NAMALWA (cell line): ENCODE measurements around the gene RAD51B.
"Not testable (repeated sequence)": the region's sequence is repeated elsewhere in the genome, so short reads cannot be mapped to it uniquely, and the experiment has no call there.

Experiments used
- DNase-seq: peaks from one replicate; pipeline ENCODE4 v3.0.0-alpha.2; 2015; ENCODE audit warnings: low spot score

The RAD51B gene

GRCh38 chr14:68113343-68113930 lies 293.9 kb downstream of the RAD51B start:
- DNase-seq: no peak

DNA sequence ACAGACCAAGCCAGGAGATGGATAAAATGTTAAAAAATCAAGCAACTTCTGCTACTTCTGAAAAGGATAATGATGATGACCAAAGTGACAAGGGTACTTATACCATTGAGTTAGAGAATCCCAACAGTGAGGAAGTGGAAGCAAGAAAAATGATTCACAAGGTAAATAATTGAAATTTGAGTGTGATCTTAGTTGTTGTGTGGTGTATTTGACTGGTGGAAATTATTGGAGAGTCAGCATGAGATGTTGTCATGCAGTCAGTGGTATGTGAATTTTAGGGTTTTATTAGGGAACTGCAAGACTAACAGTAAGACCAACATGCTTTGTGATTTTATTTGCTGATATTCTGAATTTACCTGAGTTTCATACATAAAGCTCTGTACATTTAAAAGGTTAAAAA lies 296.4 kb downstream of the RAD51B start:
- DNase-seq: not testable (repeated sequence)

GRCh38 chr14:68122651-68123050 lies 303.1 kb downstream of the RAD51B start:
- DNase-seq: no peak

- no peak for DNase-seq
Observed at GRCh38 chr14:68124050-68124449, 304.5 kb downstream of the RAD51B start.

DNA sequence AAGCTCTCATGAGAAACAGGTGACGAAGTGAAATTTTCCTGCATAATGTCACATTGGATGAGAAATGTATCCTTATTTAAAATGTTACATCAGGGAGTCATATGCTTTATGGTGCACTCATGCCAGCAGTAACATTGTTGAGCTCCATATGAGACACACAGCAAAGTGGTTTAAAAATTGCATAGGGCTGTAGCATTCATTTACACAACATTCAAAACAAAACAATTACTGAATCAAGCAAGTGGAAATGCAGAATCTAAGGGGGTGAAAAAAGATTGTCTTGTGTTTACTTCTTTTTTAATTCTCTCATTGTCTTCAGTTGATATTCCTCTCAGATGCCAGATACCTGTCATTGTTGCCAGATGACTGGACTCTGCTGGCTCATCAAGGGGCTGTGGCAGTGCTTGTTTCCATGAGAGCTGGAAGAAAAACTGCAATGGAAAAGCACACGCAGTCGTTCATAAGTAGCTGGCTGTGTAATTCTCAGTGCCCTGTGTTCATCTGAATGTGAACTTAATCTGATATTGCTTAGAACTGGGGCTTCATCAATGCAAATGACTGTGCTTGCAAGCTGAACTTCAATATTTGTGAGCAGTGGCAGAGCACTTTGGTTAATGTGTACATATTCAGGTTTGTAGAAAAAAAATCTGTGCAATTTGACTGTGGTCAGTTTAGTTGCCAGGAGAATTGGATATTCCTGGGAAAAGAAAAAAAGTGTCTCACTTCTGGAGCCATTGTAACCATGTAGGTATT lies 305.6 kb downstream of the RAD51B start:
- no peak for DNase-seq

DNA sequence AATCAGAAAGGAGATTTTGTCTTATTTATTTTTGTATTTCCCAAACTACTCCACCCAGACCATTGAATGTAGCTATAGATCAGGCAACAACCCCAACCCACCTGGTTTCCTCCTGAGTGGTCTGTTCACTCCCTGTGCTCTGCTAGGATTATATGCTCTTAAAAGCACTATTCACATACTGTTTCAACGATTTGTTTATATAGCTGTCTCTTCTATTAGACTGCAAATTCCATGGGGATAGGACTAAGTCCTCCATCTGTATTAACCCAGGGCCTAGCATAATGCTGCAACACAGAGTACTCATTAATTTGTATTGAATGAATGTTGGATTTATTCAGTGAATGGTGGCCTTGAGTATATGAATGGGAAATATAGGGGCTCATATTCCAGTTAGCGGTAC lies 307.6 kb downstream of the RAD51B start:
- no peak for DNase-seq

DNA sequence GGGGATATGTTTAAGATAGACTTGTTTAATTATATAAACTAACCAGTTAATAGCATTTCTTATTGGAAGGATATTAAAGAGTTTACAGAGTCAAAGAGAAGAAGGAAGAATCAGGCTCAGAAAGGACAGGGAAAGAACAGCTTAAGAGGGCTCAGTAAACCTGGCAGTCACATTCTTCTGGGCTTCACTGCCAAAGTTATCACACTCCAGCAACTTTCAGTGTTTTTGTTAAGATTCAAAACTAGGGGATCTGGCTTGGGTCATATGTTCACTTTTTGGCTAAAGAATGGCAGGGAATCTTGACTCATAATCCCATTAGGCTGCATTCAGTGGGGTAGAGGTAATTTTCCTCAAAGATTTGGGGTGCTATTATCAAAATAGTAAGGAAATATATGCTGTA lies 312.3 kb downstream of the RAD51B start:
- DNase-seq: no peak

DNA sequence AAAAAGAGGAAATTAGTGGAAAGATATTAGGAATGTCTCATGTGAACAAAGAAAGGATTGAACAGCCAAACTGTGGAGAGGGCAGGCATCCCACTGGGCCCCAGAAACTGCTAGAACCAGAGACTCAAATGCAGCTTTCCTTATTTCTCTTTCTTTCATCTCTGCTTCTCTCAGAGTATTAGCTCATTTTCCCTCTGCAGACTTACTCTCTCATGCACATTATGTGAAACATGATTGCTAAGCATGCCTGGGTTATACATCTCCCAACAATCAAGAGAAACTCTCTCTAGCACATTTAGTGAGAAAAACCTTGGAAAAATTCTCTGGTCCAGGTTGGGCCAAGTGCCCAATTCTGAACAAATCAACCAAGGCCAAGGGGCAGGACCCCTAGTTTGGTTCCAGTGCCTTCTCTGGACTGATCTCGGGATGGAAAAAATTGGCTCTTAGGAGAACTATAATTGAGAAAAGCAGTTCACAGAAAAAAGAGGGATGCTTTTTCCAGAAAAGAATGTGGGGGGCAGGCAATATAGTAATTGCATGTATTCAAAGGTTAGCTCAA lies 313.1 kb downstream of the RAD51B start:
- DNase-seq: no peak

DNA sequence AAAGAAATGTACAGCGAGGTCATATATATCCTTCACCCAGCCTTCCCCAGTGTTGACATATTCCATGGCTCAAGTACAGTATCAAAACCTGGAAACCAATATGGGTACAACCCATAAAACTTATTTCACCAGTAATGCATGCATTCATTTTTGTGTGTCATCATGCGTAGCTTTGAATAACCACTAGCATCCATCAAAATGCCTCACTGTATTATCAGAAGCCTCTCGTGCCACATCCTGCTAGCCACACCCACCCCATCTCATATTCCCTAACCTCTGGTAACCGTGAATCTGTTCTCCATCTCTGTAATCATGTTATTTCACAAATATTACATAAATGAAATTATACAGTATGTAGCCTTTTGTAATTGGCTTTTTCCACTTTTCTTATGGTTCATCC lies 314.3 kb downstream of the RAD51B start:
- no peak for DNase-seq

- DNase-seq: no peak
Observed at GRCh38 chr14:68135028-68135427, 315.4 kb downstream of the RAD51B start.

GRCh38 chr14:68135566-68135965 lies 316.0 kb downstream of the RAD51B start:
- no peak for DNase-seq

DNA sequence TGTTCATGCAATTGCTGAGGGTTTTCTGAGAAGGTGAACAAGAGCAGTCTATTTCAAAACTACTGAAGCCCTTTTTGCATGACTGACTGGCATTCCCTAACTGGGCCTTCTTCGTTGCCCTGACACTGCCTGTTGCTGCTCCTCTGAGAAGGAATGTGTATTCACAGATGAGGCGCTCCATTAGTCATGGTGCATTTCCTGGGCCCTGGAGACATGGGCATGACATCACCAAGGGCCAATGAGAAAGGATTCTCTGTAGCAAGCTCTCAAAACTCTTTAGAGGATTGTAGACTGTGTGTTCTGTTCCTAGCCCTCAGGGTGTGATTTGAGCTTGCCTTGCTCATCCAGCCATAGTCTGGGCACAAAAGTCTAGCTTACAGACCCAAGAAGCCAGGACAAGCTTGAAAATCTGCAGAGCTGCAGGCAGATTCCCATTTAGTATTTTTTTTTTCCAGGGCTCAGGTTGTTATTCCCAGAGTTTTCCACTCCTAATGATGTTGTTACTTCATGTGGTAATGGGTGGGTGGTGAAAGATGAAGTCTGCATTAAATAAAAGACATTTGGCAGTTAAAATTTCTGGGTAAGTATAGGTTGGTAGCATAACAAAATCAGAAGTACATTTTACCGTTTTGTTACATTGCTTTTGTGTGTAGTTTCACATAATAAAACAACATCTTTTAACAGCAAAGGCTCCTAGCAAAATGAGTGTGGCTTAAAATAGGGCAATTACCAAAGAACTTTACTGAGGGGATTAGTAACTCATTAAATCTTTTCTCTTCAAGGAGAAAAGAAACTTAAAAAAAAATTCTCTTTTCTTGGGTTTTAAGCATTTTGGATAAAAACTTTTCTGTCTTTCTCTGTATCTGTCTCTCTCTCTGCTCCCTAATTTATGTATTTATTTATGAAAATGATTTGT lies 318.4 kb downstream of the RAD51B start:
- DNase-seq: no peak

- DNase-seq: no peak
Observed at GRCh38 chr14:68139431-68140075, 320.0 kb downstream of the RAD51B start.

DNA sequence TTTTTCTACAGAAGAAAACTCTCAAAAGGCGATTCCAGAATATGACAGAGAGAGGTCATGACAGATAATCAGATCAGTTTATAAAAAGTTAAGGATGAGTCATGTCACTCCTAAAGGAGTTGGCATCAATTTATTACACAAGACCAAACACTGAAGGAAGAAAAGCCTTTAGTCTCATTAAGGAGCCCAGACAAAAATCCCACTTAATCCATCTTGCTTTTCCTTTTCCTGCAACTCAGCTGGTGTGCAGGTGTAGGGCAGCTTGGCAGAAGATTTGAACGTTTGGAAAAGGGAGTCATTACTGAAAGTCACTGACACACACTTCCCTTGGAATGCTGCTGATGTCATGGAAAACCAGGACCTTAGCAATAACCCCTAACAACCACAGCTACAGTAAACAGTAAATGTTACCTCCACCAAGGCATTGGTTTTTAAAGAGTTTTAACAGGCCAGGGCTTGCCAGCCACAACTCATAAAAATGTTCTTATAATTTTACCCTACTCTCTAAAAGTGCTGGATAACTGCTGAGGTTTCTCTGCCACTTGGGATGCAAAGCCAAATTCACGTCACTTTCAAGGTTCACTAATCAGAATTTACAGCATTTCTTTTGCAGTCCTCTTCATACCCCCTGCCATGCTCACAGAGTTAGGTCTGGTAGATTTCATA lies 320.6 kb downstream of the RAD51B start:
- DNase-seq: no peak

- DNase-seq: no peak
Observed at GRCh38 chr14:68140806-68141205, 321.2 kb downstream of the RAD51B start.

GRCh38 chr14:68141281-68142088 lies 321.9 kb downstream of the RAD51B start:
- DNase-seq: no peak

GRCh38 chr14:68143341-68143841 lies 323.8 kb downstream of the RAD51B start:
- no peak for DNase-seq

DNA sequence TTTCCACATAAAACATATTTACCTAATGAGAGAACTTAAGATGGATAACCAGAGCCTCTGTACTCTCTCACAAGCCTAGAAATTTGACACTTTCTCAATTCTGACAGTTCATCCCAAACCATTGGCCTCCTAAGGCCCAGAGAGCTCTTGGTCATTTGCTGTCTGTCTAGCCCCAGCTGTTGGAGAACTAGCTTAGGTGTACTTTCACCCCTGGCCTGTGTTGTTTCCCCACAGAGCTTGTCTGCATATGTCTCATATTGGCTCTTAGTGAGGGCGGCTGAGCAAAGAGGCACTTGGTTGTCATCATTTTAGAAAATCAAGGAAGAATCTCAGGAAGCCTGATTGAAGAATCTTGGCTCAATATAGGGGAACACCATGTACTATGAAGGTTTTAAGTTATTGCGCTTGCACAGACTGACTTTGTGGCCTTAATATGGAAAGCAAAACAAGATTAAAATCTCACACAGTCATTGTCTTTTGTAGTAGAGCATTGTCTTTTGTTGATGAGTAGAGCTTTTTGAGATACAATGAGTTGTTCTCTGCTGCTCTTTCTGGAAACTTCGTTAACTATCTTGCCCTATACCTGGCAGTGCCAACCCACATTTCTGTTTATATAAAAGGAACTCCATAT lies 324.6 kb downstream of the RAD51B start:
- no peak for DNase-seq

GRCh38 chr14:68145036-68145435 lies 325.5 kb downstream of the RAD51B start:
- no peak for DNase-seq

DNA sequence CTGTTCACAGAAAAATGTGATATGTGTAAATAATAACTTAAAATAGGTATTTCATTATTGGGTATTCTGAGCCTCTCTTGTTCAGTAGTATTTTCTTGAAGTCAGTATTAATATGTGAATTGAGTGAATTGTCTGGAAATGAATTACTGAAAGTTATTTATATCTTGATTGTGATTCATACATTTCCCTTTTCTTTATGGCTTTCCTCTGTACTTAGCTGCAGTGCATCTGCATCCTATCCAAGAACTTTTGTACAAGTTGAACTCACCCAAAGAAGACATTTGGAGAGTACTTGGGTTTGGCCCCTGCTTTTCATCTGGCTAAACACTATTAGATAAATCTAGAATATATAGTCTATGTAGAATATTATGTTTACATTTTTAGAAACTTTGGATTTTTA lies 326.0 kb downstream of the RAD51B start:
- no peak for DNase-seq
